NB4 (cell line): ENCODE measurements around the gene CCM2L.

Source experiments
- DNase-seq: peaks from one replicate; pipeline ENCODE4 v3.0.0; 2010; ENCODE audit warnings: low read depth
- H3K4me3 ChIP-seq: one replicate; pipeline ENCODE4 v1.5.1; 2011; ENCODE audit warnings: mild to moderate bottlenecking, low read depth, low read length, moderate library complexity
- MYC ChIP-seq: IDR thresholded peaks from 2 replicates; pipeline ENCODE4 v1.6.1; 2011; ENCODE audit warnings: low read depth, low read length
- POLR2A ChIP-seq: IDR thresholded peaks from 2 replicates; pipeline ENCODE4 v1.6.1; 2011; ENCODE audit warnings: mild to moderate bottlenecking; ENCODE audit not compliant: insufficient read length; ENCODE audit errors: extremely low read depth
- TF ChIP-seq, protein P1 (sequence below): IDR thresholded peaks from one replicate; pipeline ENCODE4 v1.5.1; 2012; ENCODE audit warnings: low read depth, low read length
- TF ChIP-seq, protein P2 (sequence below): IDR thresholded peaks from 2 replicates; pipeline ENCODE4 v1.6.1; 2011; ENCODE audit warnings: low read depth, low read length

The CCM2L gene

DNA sequence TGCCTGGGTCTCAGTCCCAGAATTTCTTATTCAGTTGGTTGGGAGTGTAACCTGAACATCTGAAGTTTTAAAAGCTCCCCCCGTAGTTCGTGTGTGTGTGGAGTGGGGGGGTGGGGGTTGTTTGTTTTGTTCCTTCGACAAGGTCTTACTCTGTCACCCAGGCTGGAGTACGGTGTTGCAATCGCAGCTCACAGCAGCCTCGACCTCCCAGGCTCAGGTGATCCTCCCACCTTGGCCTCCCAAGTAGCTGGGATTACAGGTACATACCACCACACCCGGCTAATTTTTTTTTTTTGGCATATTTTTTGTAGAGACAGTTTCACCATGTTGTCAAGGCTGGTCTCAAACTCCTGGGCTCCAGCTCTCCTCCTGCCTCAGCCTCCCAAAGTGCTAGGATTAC is 3.1 kb downstream of the CCM2L start:
- TF ChIP-seq POLR2A, result no peak
- no peak for TF ChIP-seq MYC
- TF ChIP-seq, protein P1, sequence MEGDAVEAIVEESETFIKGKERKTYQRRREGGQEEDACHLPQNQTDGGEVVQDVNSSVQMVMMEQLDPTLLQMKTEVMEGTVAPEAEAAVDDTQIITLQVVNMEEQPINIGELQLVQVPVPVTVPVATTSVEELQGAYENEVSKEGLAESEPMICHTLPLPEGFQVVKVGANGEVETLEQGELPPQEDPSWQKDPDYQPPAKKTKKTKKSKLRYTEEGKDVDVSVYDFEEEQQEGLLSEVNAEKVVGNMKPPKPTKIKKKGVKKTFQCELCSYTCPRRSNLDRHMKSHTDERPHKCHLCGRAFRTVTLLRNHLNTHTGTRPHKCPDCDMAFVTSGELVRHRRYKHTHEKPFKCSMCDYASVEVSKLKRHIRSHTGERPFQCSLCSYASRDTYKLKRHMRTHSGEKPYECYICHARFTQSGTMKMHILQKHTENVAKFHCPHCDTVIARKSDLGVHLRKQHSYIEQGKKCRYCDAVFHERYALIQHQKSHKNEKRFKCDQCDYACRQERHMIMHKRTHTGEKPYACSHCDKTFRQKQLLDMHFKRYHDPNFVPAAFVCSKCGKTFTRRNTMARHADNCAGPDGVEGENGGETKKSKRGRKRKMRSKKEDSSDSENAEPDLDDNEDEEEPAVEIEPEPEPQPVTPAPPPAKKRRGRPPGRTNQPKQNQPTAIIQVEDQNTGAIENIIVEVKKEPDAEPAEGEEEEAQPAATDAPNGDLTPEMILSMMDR, result no peak
- no peak overlapping the region for H3K4me3 ChIP-seq
- no peak for DNase-seq

- TF ChIP-seq POLR2A, result no peak
- TF ChIP-seq, protein P1, result peak; percentile 27
- H3K4me3 ChIP-seq, result no peak overlapping the region
- peak; percentile 39 for DNase-seq
Observed at GRCh38 chr20:32017711-32018251, 7.5 kb downstream of the CCM2L start.

DNA sequence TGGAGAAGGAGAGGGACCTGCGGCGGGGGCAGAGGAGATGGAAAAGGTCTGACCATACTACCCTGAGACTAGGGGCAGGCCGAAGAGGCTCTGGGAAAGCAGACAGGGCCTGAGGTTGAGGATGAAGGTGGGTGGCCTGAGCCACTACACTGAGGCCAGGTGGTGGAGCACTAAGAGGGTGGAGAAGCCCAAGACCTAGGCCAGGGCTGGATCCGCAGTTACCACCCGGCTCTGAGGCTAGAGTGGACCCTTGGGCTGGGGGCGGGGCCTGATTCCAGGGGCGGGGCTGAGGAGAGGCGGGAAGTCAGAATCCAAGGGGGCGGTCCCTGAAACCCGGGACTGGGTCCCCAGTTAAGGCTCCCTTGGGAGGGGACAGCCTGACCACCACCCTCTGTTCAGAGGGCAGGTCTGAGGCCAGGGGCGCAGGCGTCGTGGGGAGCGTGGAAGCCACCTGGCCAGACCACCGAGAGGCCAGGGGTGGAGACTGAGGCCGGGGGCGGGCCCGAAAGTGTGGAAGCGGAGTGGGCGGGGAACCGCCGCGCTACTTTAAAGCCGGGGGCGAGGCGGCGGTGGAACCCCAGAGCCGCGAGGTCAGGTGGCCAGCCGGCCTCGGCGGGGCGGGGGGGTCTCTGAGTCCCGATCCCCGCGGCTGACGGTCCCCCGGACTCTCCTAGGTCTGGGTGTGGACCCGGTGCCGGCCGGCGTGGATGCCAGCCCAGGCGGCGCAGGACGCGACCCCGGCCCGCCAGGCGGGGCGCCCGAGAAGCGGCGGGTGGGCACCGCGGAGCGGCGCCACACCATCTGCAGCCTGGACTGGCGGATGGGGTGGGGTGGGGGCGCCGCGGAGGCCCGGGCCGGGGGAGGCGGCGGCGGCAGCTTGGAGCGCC is 8.3 kb downstream of the CCM2L start:
- H3K4me3 ChIP-seq, result no peak overlapping the region
- TF ChIP-seq, protein P2, sequence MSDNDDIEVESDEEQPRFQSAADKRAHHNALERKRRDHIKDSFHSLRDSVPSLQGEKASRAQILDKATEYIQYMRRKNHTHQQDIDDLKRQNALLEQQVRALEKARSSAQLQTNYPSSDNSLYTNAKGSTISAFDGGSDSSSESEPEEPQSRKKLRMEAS, result no peak
- no peak for TF ChIP-seq MYC
- TF ChIP-seq, protein P1, result peak; percentile 3
- DNase-seq, result peak; percentile 40

DNA sequence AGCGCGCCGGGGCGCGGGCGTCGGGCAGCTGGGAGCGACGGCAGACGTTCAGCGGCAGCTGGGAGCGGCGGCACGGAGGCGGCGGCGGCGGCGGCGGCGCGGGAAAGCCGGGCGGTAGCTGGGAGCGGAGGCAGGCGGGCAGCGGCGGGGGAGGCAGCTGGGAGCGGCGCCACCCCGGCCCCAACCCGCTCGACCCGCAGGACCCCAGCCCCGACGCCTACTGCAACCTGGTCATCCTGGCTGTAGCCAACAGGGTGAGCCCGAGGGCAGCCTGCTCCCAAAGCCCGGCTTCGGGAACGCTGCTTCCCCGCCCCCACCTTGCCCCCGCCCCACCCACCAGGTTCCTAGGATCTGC is 8.9 kb downstream of the CCM2L start:
- no peak for DNase-seq
- H3K4me3 ChIP-seq, result no peak overlapping the region
- no peak for TF ChIP-seq MYC
- TF ChIP-seq POLR2A, result no peak
- TF ChIP-seq, protein P2, result no peak
- TF ChIP-seq, protein P1, result no peak

DNA sequence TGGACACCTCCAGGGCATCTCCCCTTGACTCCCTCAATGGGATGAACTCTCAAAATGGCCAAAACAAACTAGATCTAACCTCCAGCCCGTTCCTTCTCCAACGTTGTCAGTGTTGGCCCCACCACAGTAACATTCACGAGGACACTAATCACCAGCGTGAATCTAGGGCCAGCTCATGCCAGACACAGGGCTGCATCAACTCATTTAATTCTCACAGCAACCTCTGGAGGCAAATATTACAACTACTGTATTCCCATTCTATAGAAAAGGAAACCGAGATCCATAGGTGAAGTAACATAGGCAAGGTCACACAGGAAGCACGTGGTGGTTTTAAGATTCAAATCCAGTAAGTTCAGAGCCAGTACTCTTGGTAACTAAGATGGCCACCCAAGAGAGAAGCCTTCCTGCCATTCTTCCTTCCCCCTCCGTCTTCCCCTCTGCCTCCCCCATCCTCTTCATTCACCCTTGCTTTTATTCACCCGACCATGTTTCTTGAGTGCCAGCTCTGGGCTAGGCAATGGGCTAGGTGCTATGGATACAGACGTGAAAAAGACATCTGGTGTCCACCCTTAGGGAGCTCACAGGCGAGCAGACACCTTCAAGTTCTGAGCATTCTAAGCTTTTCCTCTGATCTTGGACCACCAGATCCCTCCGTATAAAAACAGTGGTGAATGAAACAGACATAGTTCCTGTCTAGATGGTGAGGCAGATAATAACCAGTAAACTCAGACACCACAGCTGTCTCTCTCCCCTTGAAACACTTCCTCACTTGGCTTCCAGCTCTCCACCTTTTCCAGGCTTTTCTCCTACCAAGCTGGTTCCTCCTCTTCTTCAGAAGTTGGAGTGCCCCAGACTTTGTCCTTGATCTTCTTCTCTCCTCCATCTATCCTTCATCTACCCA is 9.6 kb downstream of the CCM2L start:
- TF ChIP-seq, protein P1, result no peak
- TF ChIP-seq, protein P2, result peak; percentile 59; the same call in 1 of the 2 replicates
- DNase-seq, result no peak
- no peak overlapping the region for H3K4me3 ChIP-seq
